DMS114 treated with DMSO at 0.1 percent for 48 hours (cell line): Measurements from ENCODE around the gene ATAT1.

Source experiments
- DNase-seq: peaks from one replicate; lab custom pipeline; 2025; ENCODE audit not compliant: unreplicated experiment; lab: John Stamatoyannopoulos, UW

ATAT1 gene

GRCh38 chr6:30683183-30683979, 56.7 kb downstream of the ATAT1 start:
- DNase-seq = no peak

- no peak for DNase-seq
Measured at GRCh38 chr6:30683980-30684338, 57.3 kb downstream of the ATAT1 start.

- DNase-seq = no peak
Measured at GRCh38 chr6:30684386-30685156, 57.9 kb downstream of the ATAT1 start.

GRCh38 chr6:30685157-30686008, 58.7 kb downstream of the ATAT1 start:
- DNase-seq = peak; percentile 19

- DNase-seq = peak; percentile 58
Measured at GRCh38 chr6:30686009-30686907, 59.6 kb downstream of the ATAT1 start, which contains the start of gene PPP1R18. PPP1R18 (minus strand) TSS chr6:30686645; CDS start chr6:30686018, 627 bp downstream.

GRCh38 chr6:30686908-30687658, 60.4 kb downstream of the ATAT1 start:
- DNase-seq = peak; percentile 83

- peak; percentile 40 for DNase-seq
Measured at GRCh38 chr6:30687659-30688431, 61.2 kb downstream of the ATAT1 start.

- no peak for DNase-seq
Measured at GRCh38 chr6:30688569-30688968, 61.9 kb downstream of the ATAT1 start.

GRCh38 chr6:30689022-30689865, 62.6 kb downstream of the ATAT1 start:
- DNase-seq = no peak

- DNase-seq = no peak
Measured at GRCh38 chr6:30689985-30690384, 63.3 kb downstream of the ATAT1 start.

GRCh38 chr6:30690403-30691207, 63.9 kb downstream of the ATAT1 start, which contains the start of gene NRM:
NRM (minus strand) TSS chr6:30690984; CDS start chr6:30690974, 10 bp downstream.
- DNase-seq = peak; percentile 88

- DNase-seq = peak; percentile 60
Measured at GRCh38 chr6:30691208-30691847, 64.7 kb downstream of the ATAT1 start.
